OCI-LY7 (cell line): ENCODE data around the gene ZC3H18. TPM values are rescaled to one million over a fixed set of nuclear protein-coding genes. Genes with fewer than 3 reads are reported as not detected.

Experiments
- BruUV-seq: library from RNA; stranded (reverse); fragments of 400-500 nt; replicated peaks from 2 replicates; lab custom pipeline; 2021; lab: Mats Ljungman, UMichigan
- CTCF ChIA-PET: fragments of 300-600 bp; sonication (Branson Sonifier 250); formaldehyde crosslinking; loops from one replicate; lab custom pipeline; 2022; ENCODE audit warnings: antibody characterized with exemption; ENCODE audit not compliant: unreplicated experiment; lab: Charles Lee
- POLR2A ChIA-PET: fragments of 300-600 bp; sonication (Branson Sonifier 250); formaldehyde crosslinking; loops from one replicate; lab custom pipeline; 2022; ENCODE audit warnings: antibody characterized with exemption; lab: Charles Lee
- DNase-seq: peaks from one replicate; pipeline ENCODE4 v3.0.0-alpha.2; 2015; ENCODE audit warnings: low spot score
- H2AFZ ChIP-seq: fragments of 200-600 bp; sonication (generic), shearing (Covaris generic); 2 replicates; pipeline ENCODE4 v1.6.1; 2014; ENCODE audit warnings: mild to moderate bottlenecking, antibody characterized with exemption, low read length, moderate library complexity
- H3K27ac ChIP-seq: fragments of 200-600 bp; sonication (generic); 2 replicates; pipeline ENCODE4 v1.5.1; 2014; ENCODE audit warnings: mixed run types, low read depth, mild to moderate bottlenecking, moderate library complexity, low read length, inconsistent platforms; ENCODE audit not compliant: poor library complexity, severe bottlenecking
- H3K36me3 ChIP-seq: fragments of 200-600 bp; sonication (generic); 2 replicates; pipeline ENCODE4 v1.6.1; 2014; ENCODE audit warnings: mild to moderate bottlenecking, antibody characterized with exemption, low read length, moderate library complexity, mixed read lengths; ENCODE audit not compliant: insufficient read depth
- H3K4me1 ChIP-seq: fragments of 200-600 bp; sonication (generic); 2 replicates; pipeline ENCODE4 v1.5.1; 2014; ENCODE audit warnings: mild to moderate bottlenecking, low read length; ENCODE audit not compliant: insufficient read depth, poor library complexity, severe bottlenecking
- H3K4me2 ChIP-seq: fragments of 200-600 bp; sonication (generic); 2 replicates; pipeline ENCODE4 v1.6.1; 2014; ENCODE audit warnings: mild to moderate bottlenecking, low read length
- H3K4me3 ChIP-seq: fragments of 200-600 bp; sonication (generic); 2 replicates; pipeline ENCODE4 v1.5.1; 2014; ENCODE audit warnings: mild to moderate bottlenecking, low read depth, low read length; ENCODE audit not compliant: poor library complexity, severe bottlenecking
- H3K79me2 ChIP-seq: fragments of 200-600 bp; sonication (generic); 2 replicates; pipeline ENCODE4 v1.6.1; 2016; ENCODE audit warnings: low read depth, mild to moderate bottlenecking, low read length, moderate library complexity, mixed read lengths; ENCODE audit not compliant: insufficient read depth
- H3K9me2 ChIP-seq: fragments of 200-600 bp; sonication (generic); 2 replicates; pipeline ENCODE4 v1.6.1; 2016; ENCODE audit warnings: mild to moderate bottlenecking, low read length, mixed read lengths; ENCODE audit not compliant: insufficient read depth
- H3K9me3 ChIP-seq: fragments of 200-600 bp; sonication (generic); 2 replicates; pipeline ENCODE4 v1.6.1; 2014; ENCODE audit warnings: mild to moderate bottlenecking, mixed run types, low read length, mixed read lengths
- H4K20me1 ChIP-seq: fragments of 200-600 bp; sonication (generic); 2 replicates; pipeline ENCODE4 v1.6.1; 2014; ENCODE audit warnings: mild to moderate bottlenecking, antibody characterized with exemption, low read length, moderate library complexity, mixed read lengths; ENCODE audit not compliant: insufficient read depth
- EZH2phosphoT487 ChIP-seq: fragments of 200-600 bp; sonication (generic); IDR thresholded peaks from 2 replicates; pipeline ENCODE4 v1.6.1; 2018; ENCODE audit warnings: low read depth, borderline replicate concordance, mild to moderate bottlenecking, mixed run types, antibody characterized with exemption, low read length, moderate library complexity, mixed read lengths
- intact Hi-C: fragments of 100-400 bp; cut with micrococcal nuclease; formaldehyde crosslinking; loops from one replicate; pipeline ENCODE4 v1.10.0; 2022; ENCODE audit not compliant: unreplicated experiment
- total RNA-seq, 2 experiments: library from RNA; depleted of rRNA in 1 of 2; stranded (reverse); fragments of >200 nt in 1 of 2; shearing (Covaris generic) in 1 of 2; gene quantifications; 2 replicates each; pipeline ENCODE4 v1.2.3, GENCODE V29; 2014 to 2022
- TF ChIP-seq, protein P1 (sequence below): fragments of 200-600 bp; sonication (generic); conservative IDR thresholded peaks from 2 replicates; pipeline ENCODE4 v1.5.1; 2014; ENCODE audit warnings: mild to moderate bottlenecking, antibody characterized with exemption, low read length, moderate library complexity, mixed read lengths

The ZC3H18 gene
- total RNA-seq, 2 experiments from 2014 or later: 22.2 to 79.0 TPM

- H3K4me2 ChIP-seq: no peak overlapping the region
- no peaks in the 10 kb centered on the region for H3K9me2 ChIP-seq
- POLR2A ChIA-PET: no interaction called here
- H3K9me3 ChIP-seq: no peaks in the 10 kb centered on the region
- no peak for TF ChIP-seq EZH2phosphoT487
- TF ChIP-seq, protein P1, sequence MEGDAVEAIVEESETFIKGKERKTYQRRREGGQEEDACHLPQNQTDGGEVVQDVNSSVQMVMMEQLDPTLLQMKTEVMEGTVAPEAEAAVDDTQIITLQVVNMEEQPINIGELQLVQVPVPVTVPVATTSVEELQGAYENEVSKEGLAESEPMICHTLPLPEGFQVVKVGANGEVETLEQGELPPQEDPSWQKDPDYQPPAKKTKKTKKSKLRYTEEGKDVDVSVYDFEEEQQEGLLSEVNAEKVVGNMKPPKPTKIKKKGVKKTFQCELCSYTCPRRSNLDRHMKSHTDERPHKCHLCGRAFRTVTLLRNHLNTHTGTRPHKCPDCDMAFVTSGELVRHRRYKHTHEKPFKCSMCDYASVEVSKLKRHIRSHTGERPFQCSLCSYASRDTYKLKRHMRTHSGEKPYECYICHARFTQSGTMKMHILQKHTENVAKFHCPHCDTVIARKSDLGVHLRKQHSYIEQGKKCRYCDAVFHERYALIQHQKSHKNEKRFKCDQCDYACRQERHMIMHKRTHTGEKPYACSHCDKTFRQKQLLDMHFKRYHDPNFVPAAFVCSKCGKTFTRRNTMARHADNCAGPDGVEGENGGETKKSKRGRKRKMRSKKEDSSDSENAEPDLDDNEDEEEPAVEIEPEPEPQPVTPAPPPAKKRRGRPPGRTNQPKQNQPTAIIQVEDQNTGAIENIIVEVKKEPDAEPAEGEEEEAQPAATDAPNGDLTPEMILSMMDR: no peak
- intact Hi-C loops: no loop called here
- no peaks in the 10 kb centered on the region for H4K20me1 ChIP-seq
- no TSS peak for BruUV-seq
- no peaks in the 10 kb centered on the region for H3K4me1 ChIP-seq
- H3K27ac ChIP-seq: no peak overlapping the region
- CTCF ChIA-PET: no interaction called here
- DNase-seq: no peak
- no peak overlapping the region for H3K4me3 ChIP-seq
- no peaks in the 10 kb centered on the region for H3K79me2 ChIP-seq
- peaks cover 77% of the 10 kb centered on the region for H3K36me3 ChIP-seq
- H2AFZ ChIP-seq: no peak overlapping the region
Observed at GRCh38 chr16:88599825-88600538, 29.8 kb downstream of the ZC3H18 start.

DNA sequence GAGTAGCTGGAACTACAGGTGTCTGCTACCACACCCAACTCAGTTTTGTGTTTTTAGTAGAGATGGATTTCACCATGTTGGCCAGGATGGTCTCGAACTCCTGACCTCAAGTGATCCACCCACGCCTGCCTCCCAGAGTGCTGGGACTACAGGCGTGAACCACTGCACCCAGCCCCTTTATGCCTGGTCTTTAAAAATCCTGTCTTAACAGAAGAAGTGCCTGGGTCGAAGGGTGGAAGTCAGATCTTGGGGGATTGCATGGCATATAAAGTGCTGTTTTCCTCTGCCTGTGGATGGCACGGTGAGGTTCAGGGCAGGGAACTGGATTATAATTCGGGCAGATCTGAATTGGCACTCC, 30.3 kb downstream of the ZC3H18 start:
- Histone ChIP-seq H3K4me2 (no peak overlapping the region), H4K20me1 (no peaks in the 10 kb centered on the region), H3K9me2 (no peaks in the 10 kb centered on the region), H3K27ac (no peak overlapping the region), H3K4me1 (no peaks in the 10 kb centered on the region), H3K9me3 (no peaks in the 10 kb centered on the region), H3K36me3 (peaks cover 78% of the 10 kb centered on the region), H2AFZ (no peak overlapping the region), H3K79me2 (no peaks in the 10 kb centered on the region), H3K4me3 (no peak overlapping the region)
- CTCF ChIA-PET: no interaction called here
- DNase-seq: no peak
- POLR2A ChIA-PET: no interaction called here
- TF ChIP-seq, protein P1: no peak
- TF ChIP-seq EZH2phosphoT487: no peak
- intact Hi-C loops: no loop called here
- no TSS peak for BruUV-seq

DNA sequence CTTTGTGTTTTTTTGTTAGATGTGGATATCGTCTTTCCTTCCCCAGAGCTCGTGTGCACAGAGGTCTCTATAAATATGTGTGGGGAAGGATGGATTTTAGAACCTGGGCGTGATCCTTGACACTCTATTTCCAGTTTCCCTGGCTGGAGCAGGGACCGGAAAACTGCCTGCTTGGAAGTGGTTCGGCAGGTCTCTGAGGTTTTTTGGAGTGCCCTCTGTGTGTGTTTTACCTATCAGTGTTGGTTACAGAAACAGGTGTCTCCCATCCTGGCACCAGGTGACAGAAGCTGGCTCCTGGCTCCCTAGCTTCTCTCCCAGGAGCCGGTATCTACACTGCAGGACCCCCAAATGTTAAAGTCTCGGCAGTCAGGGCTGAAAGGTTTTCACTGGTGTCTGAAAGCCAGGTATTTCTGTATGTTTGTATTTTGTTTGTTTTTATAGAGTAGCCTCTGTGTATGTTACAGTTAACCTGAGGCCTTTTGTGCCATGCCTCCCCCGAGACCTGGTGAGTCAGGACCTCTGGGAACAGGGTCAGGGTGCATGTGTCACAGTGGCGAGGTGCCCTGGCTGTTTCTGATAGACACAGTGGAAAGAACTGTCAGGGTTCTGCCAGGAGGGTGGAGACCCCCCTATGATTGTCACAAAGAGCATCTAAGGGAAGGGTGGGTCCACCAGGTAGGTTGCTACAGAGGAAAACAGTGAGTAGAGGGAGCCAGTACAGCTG, 31.3 kb downstream of the ZC3H18 start:
- Histone ChIP-seq H3K36me3 (peaks cover 81% of the 10 kb centered on the region), H3K9me3 (no peaks in the 10 kb centered on the region), H3K4me3 (no peak overlapping the region), H3K79me2 (no peaks in the 10 kb centered on the region), H3K4me1 (no peaks in the 10 kb centered on the region), H2AFZ (no peak overlapping the region), H3K4me2 (no peak overlapping the region), H4K20me1 (no peaks in the 10 kb centered on the region), H3K9me2 (no peaks in the 10 kb centered on the region), H3K27ac (no peak overlapping the region)
- no TSS peak for BruUV-seq
- no peak for TF ChIP-seq EZH2phosphoT487
- TF ChIP-seq, protein P1: no peak
- POLR2A ChIA-PET: no interaction called here
- CTCF ChIA-PET: no interaction called here
- no peak for DNase-seq
- intact Hi-C loops: no loop called here
